Activated naive CD4-positive, alpha-beta T cell treated with anti-CD3 and anti-CD28 coated beads for 36 hours (primary cell): ENCODE data around the gene ANGPT4. TPM values are rescaled to one million over a fixed set of nuclear protein-coding genes. Genes with fewer than 3 reads are reported as not detected.

ENCODE experiments used
- CTCF ChIA-PET: fragments of 350-600 bp; sonication (Branson Sonifier 250); formaldehyde crosslinking; loops from one replicate; lab custom pipeline; 2021; ENCODE audit warnings: antibody characterized with exemption; lab: Charles Lee
- DNase-seq: peaks from one replicate; pipeline ENCODE4 v3.0.0-alpha.2; 2020
- H3K27ac Mint-ChIP-seq: one replicate; pipeline ENCODE4 v1.8.0; 2021; ENCODE audit warnings: mild to moderate bottlenecking, mixed read lengths
- H3K27me3 Mint-ChIP-seq: one replicate; pipeline ENCODE4 v1.8.0; 2021; ENCODE audit warnings: low read depth, mixed read lengths
- H3K36me3 Mint-ChIP-seq: one replicate; pipeline ENCODE4 v1.8.0; 2021; ENCODE audit warnings: low read depth, mixed read lengths
- H3K4me1 Mint-ChIP-seq: one replicate; pipeline ENCODE4 v1.8.0; 2021; ENCODE audit warnings: low read depth, mixed read lengths
- H3K4me3 Mint-ChIP-seq: one replicate; pipeline ENCODE4 v1.8.0; 2021; ENCODE audit warnings: mild to moderate bottlenecking, moderate library complexity, mixed read lengths
- H3K9me3 Mint-ChIP-seq: one replicate; pipeline ENCODE4 v1.8.0; 2021; ENCODE audit warnings: mixed read lengths
- intact Hi-C: fragments of 100-400 bp; cut with micrococcal nuclease; formaldehyde crosslinking; loops from one replicate; pipeline ENCODE4 v1.15.1; 2023
- total RNA-seq, 2 experiments: library from RNA; stranded (reverse); gene quantifications; one replicate each; pipeline ENCODE4 v1.2.3, GENCODE V29; 2021

The ANGPT4 gene
- total RNA-seq, 2 experiments from 2014 or later, result not detected

- Mint-ChIP-seq H3K4me1 (no peaks in the 10 kb centered on the region), H3K27me3 (no peaks in the 10 kb centered on the region), H3K36me3 (no peaks in the 10 kb centered on the region), H3K27ac (no peak overlapping the region), H3K4me3 (no peak overlapping the region), H3K9me3 (no peaks in the 10 kb centered on the region)
- CTCF ChIA-PET, result interaction anchor here (0.7 kb wide), 1 partner anchor 76 kb away, joined by 3 read pairs; no protein-coding TSS in a partner anchor
- no peak for DNase-seq
- intact Hi-C loops, result no loop called here
Observed at GRCh38 chr20:891706-892080, 24.4 kb downstream of the ANGPT4 start.

- intact Hi-C loops, result no loop called here
- Mint-ChIP-seq H3K9me3 (no peaks in the 10 kb centered on the region), H3K4me3 (no peak overlapping the region), H3K27ac (no peak overlapping the region), H3K4me1 (no peaks in the 10 kb centered on the region), H3K36me3 (no peaks in the 10 kb centered on the region), H3K27me3 (no peaks in the 10 kb centered on the region)
- no peak for DNase-seq
- CTCF ChIA-PET, result interaction anchor here (0.7 kb wide), 1 partner anchor 75 kb away, joined by 3 read pairs; no protein-coding TSS in a partner anchor
Observed at GRCh38 chr20:891058-891705, 25.0 kb downstream of the ANGPT4 start.

- no peak overlapping the region for H3K4me3 Mint-ChIP-seq
- H3K36me3 Mint-ChIP-seq, result no peaks in the 10 kb centered on the region
- H3K4me1 Mint-ChIP-seq, result no peaks in the 10 kb centered on the region
- H3K27me3 Mint-ChIP-seq, result peaks cover under 1% of the 10 kb centered on the region
- no peak for DNase-seq
- CTCF ChIA-PET, result no interaction called here
- no peak overlapping the region for H3K27ac Mint-ChIP-seq
- intact Hi-C loops, result no loop called here
- H3K9me3 Mint-ChIP-seq, result no peaks in the 10 kb centered on the region
Observed at GRCh38 chr20:890666-891057, 25.5 kb downstream of the ANGPT4 start.

- intact Hi-C loops, result loop anchor here (5.0 to 10.0 kb wide), 2 partner anchors 65 to 73 kb away; no protein-coding TSS in a partner anchor
- H3K4me1 Mint-ChIP-seq, result no peaks in the 10 kb centered on the region
- peaks cover 6% of the 10 kb centered on the region for H3K27me3 Mint-ChIP-seq
- CTCF ChIA-PET, result no interaction called here
- no peak for DNase-seq
- no peaks in the 10 kb centered on the region for H3K9me3 Mint-ChIP-seq
- no peaks in the 10 kb centered on the region for H3K36me3 Mint-ChIP-seq
- no peak overlapping the region for H3K27ac Mint-ChIP-seq
- no peak overlapping the region for H3K4me3 Mint-ChIP-seq
Observed at GRCh38 chr20:889932-890463, 26.1 kb downstream of the ANGPT4 start.

- Mint-ChIP-seq H3K27me3 (peaks cover 12% of the 10 kb centered on the region), H3K4me1 (no peaks in the 10 kb centered on the region), H3K27ac (no peak overlapping the region), H3K4me3 (no peak overlapping the region), H3K9me3 (no peaks in the 10 kb centered on the region), H3K36me3 (no peaks in the 10 kb centered on the region)
- no peak for DNase-seq
- CTCF ChIA-PET, result interaction anchor here (0.6 to 2.1 kb wide), 4 partner anchors 67 to 261 kb away, joined by 3 to 8 read pairs (median 3); no protein-coding TSS in a partner anchor
- intact Hi-C loops, result loop anchor here (5.0 to 10.0 kb wide), 2 partner anchors 66 to 72 kb away; no protein-coding TSS in a partner anchor
Observed at GRCh38 chr20:889106-889505, 27.0 kb downstream of the ANGPT4 start.

- no peak for DNase-seq
- intact Hi-C loops, result loop anchor here (5.0 to 10.0 kb wide), 2 partner anchors 67 to 71 kb away; no protein-coding TSS in a partner anchor
- CTCF ChIA-PET, result interaction anchor here (0.6 to 2.1 kb wide), 2 partner anchors 68 to 70 kb away, joined by 3 to 8 read pairs; no protein-coding TSS in a partner anchor
- peaks cover 14% of the 10 kb centered on the region for H3K27me3 Mint-ChIP-seq
- no peaks in the 10 kb centered on the region for H3K4me1 Mint-ChIP-seq
- no peak overlapping the region for H3K27ac Mint-ChIP-seq
- H3K4me3 Mint-ChIP-seq, result no peak overlapping the region
- no peaks in the 10 kb centered on the region for H3K9me3 Mint-ChIP-seq
- H3K36me3 Mint-ChIP-seq, result no peaks in the 10 kb centered on the region
Observed at GRCh38 chr20:888057-888456, 28.1 kb downstream of the ANGPT4 start.

GRCh38 chr20:887137-887536, 29.0 kb downstream of the ANGPT4 start:
- no peak overlapping the region for H3K27ac Mint-ChIP-seq
- H3K27me3 Mint-ChIP-seq, result peaks cover 14% of the 10 kb centered on the region
- no peaks in the 10 kb centered on the region for H3K36me3 Mint-ChIP-seq
- no peak overlapping the region for H3K4me3 Mint-ChIP-seq
- CTCF ChIA-PET, result interaction anchor here (0.8 to 2.1 kb wide), 3 partner anchors 20 to 69 kb away, joined by 3 to 8 read pairs (median 4); partner anchors contain the start of gene FAM110A
- no peak for DNase-seq
- H3K9me3 Mint-ChIP-seq, result no peaks in the 10 kb centered on the region
- intact Hi-C loops, result loop anchor here (5.0 to 10.0 kb wide), 2 partner anchors 68 to 70 kb away; no protein-coding TSS in a partner anchor
- peaks cover 1% of the 10 kb centered on the region for H3K4me1 Mint-ChIP-seq

- H3K4me3 Mint-ChIP-seq, result no peak overlapping the region
- H3K36me3 Mint-ChIP-seq, result no peaks in the 10 kb centered on the region
- H3K27ac Mint-ChIP-seq, result no peak overlapping the region
Observed at GRCh38 chr20:884983-885952, 30.9 kb downstream of the ANGPT4 start.

GRCh38 chr20:881783-882144, 34.4 kb downstream of the ANGPT4 start:
- Mint-ChIP-seq H3K27me3 (peaks cover 14% of the 10 kb centered on the region), H3K27ac (peak overlapping the region; percentile 6), H3K4me1 (peaks cover 13% of the 10 kb centered on the region), H3K36me3 (no peaks in the 10 kb centered on the region), H3K9me3 (no peaks in the 10 kb centered on the region), H3K4me3 (peak overlapping the region; percentile 57)
- no peak for DNase-seq
- CTCF ChIA-PET, result interaction anchor here (0.8 kb wide), 1 partner anchor 10 kb away, joined by 3 read pairs; no protein-coding TSS in a partner anchor
- intact Hi-C loops, result loop anchor here (2.0 to 10.0 kb wide), 3 partner anchors 25 to 73 kb away; no protein-coding TSS in a partner anchor

More at GRCh38 chr20:884983-885952, 30.9 kb downstream of the ANGPT4 start:
- Mint-ChIP-seq H3K9me3 (no peaks in the 10 kb centered on the region), H3K27me3 (peaks cover 14% of the 10 kb centered on the region), H3K4me1 (peaks cover 13% of the 10 kb centered on the region)
- peak; percentile 32 for DNase-seq
- CTCF ChIA-PET, result no interaction called here
- intact Hi-C loops, result loop anchor here (5.0 to 10.0 kb wide), 2 partner anchors 68 to 70 kb away; no protein-coding TSS in a partner anchor

- Mint-ChIP-seq H3K27ac (peak overlapping the region; percentile 6), H3K36me3 (no peaks in the 10 kb centered on the region), H3K4me3 (peak overlapping the region; percentile 57), H3K27me3 (peaks cover 14% of the 10 kb centered on the region), H3K4me1 (peaks cover 13% of the 10 kb centered on the region), H3K9me3 (no peaks in the 10 kb centered on the region)
- intact Hi-C loops, result loop anchor here (2.0 to 10.0 kb wide), 3 partner anchors 24 to 74 kb away; no protein-coding TSS in a partner anchor
- DNase-seq, result peak; percentile 69
- CTCF ChIA-PET, result interaction anchor here (0.8 kb wide), 1 partner anchor 9 kb away, joined by 3 read pairs; no protein-coding TSS in a partner anchor
Observed at GRCh38 chr20:881051-881782, 34.9 kb downstream of the ANGPT4 start.

GRCh38 chr20:879626-880025, 36.5 kb downstream of the ANGPT4 start:
- no peaks in the 10 kb centered on the region for H3K9me3 Mint-ChIP-seq
- H3K27me3 Mint-ChIP-seq, result peaks cover 5% of the 10 kb centered on the region
- no peak overlapping the region for H3K4me3 Mint-ChIP-seq
- intact Hi-C loops, result loop anchor here (2.0 to 10.0 kb wide), 3 partner anchors 23 to 75 kb away; no protein-coding TSS in a partner anchor
- H3K27ac Mint-ChIP-seq, result no peak overlapping the region
- DNase-seq, result no peak
- no peaks in the 10 kb centered on the region for H3K36me3 Mint-ChIP-seq
- CTCF ChIA-PET, result interaction anchor here (1.7 kb wide), 1 partner anchor 77 kb away, joined by 5 read pairs; no protein-coding TSS in a partner anchor
- H3K4me1 Mint-ChIP-seq, result peaks cover 13% of the 10 kb centered on the region
